ENCODE results near the gene POMT1. TPM values are rescaled to one million over a fixed set of nuclear protein-coding genes. Genes with fewer than 3 reads are reported as not detected.
A peak's percentile ranks its signal among the peaks of the same experiment; 100 is the strongest.
"Not testable (repeated sequence)": the region's sequence is repeated elsewhere in the genome, so short reads cannot be mapped to it uniquely, and the experiment has no call there.

Gene POMT1
- total RNA-seq, 2 experiments from 2014 or later, result 50.1 to 50.5 TPM

DNA sequence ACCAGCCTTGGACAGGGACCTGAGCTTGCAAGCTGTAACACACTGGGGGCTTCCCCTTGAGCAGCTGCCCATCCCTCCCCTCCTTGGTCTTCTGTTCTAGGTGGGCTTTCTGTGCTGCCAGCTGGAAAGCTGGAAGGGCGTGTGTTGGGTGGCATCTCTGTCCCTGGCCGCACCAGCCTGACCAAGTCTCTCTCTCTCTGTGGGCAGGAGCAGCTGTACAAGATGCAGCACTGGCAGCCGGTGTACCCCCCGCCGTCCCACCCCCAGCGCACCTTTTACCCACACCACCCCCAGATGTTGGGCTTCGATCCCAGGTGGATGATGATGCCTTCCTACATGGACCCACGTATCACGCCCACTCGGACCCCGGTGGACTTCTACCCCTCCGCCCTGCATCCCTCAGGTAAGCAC is 32.1 kb upstream of the POMT1 start:
- Histone ChIP-seq H3K4me1 (ENCODE audit: insufficient read depth, low read length) (no peaks in the 10 kb centered on the region), H3K9me3 (ENCODE audit: control insufficient read depth in 1 of 2, insufficient read depth in 1 of 2, low read length in 2 of 2) (no peaks in the 10 kb centered on the region), H3K36me3 (ENCODE audit: insufficient read depth, low read length) (peaks cover 95% of the 10 kb centered on the region), H3K27ac (ENCODE audit: low read depth in 1 of 2, low read length in 2 of 2) (no peak overlapping the region), H3K27me3 (ENCODE audit: control insufficient read depth in 1 of 2, insufficient read depth in 2 of 2, low read length in 2 of 2) (no peaks in the 10 kb centered on the region), H3K4me3 (ENCODE audit: low read length) (no peak overlapping the region)
- Mint-ChIP-seq H3K9me3 (no peaks in the 10 kb centered on the region), H3K4me3 (no peak overlapping the region), H3K27ac (peak overlapping the region; percentile 3), H3K36me3 (ENCODE audit: low read depth) (peaks cover 95% of the 10 kb centered on the region), H3K27me3 (no peaks in the 10 kb centered on the region), H3K4me1 (ENCODE audit: low read depth) (peaks cover 4% of the 10 kb centered on the region)
- intact Hi-C loops (cut with DNase I, micrococcal nuclease), result no loop called here
- peak in 1 of 14 experiments; percentile 29 for DNase-seq
- ChIA-PET CTCF (no interaction called here), POLR2A (no interaction called here)
- TF ChIP-seq, protein P1, sequence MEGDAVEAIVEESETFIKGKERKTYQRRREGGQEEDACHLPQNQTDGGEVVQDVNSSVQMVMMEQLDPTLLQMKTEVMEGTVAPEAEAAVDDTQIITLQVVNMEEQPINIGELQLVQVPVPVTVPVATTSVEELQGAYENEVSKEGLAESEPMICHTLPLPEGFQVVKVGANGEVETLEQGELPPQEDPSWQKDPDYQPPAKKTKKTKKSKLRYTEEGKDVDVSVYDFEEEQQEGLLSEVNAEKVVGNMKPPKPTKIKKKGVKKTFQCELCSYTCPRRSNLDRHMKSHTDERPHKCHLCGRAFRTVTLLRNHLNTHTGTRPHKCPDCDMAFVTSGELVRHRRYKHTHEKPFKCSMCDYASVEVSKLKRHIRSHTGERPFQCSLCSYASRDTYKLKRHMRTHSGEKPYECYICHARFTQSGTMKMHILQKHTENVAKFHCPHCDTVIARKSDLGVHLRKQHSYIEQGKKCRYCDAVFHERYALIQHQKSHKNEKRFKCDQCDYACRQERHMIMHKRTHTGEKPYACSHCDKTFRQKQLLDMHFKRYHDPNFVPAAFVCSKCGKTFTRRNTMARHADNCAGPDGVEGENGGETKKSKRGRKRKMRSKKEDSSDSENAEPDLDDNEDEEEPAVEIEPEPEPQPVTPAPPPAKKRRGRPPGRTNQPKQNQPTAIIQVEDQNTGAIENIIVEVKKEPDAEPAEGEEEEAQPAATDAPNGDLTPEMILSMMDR (IDR thresholded peaks at IDR 0.05), result no peak
- ATAC-seq (ENCODE audit: poor library complexity), result no peak

DNA sequence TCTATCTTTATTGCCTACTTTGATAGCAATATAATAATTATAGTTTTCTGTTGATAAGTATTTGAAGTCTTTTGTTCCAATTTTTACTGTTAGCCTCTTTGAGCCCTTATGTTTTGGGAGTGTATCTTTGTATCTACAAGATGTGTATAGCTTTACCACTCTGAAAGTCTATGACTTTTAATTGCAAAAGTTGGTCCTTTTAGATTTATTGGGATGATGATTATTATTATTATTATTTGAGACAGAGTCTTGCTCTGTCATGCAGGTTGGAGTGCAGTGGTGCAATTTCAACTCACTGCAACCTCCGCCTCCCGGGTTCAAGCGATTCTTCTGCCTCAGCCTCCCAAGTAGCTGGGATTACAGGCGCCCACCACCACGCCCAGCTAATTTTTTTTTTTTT is 30.6 kb upstream of the POMT1 start:
- H3K9me3 ChIP-seq (ENCODE audit: control insufficient read depth in 1 of 2, insufficient read depth in 1 of 2, low read length in 2 of 2); H3K27me3 ChIP-seq (ENCODE audit: control insufficient read depth in 1 of 2, insufficient read depth in 2 of 2, low read length in 2 of 2); H3K4me3 Mint-ChIP-seq; POLR2A ChIA-PET; H3K9me3 Mint-ChIP-seq; H3K4me3 ChIP-seq (ENCODE audit: low read length); H3K27me3 Mint-ChIP-seq; ATAC-seq (ENCODE audit: poor library complexity); H3K4me1 ChIP-seq (ENCODE audit: insufficient read depth, low read length); DNase-seq; H3K27ac ChIP-seq (ENCODE audit: low read depth in 1 of 2, low read length in 2 of 2); H3K27ac Mint-ChIP-seq; H3K4me1 Mint-ChIP-seq (ENCODE audit: low read depth); intact Hi-C loops (cut with DNase I, micrococcal nuclease): not testable (repeated sequence)
- peaks cover 98% of the 10 kb centered on the region for H3K36me3 ChIP-seq (ENCODE audit: insufficient read depth, low read length)
- H3K36me3 Mint-ChIP-seq (ENCODE audit: low read depth), result peaks cover 89% of the 10 kb centered on the region
- CTCF ChIA-PET, result interaction anchor here (1.0 kb wide), 1 partner anchor 88 kb away, joined by 4 read pairs; no protein-coding TSS in a partner anchor

DNA sequence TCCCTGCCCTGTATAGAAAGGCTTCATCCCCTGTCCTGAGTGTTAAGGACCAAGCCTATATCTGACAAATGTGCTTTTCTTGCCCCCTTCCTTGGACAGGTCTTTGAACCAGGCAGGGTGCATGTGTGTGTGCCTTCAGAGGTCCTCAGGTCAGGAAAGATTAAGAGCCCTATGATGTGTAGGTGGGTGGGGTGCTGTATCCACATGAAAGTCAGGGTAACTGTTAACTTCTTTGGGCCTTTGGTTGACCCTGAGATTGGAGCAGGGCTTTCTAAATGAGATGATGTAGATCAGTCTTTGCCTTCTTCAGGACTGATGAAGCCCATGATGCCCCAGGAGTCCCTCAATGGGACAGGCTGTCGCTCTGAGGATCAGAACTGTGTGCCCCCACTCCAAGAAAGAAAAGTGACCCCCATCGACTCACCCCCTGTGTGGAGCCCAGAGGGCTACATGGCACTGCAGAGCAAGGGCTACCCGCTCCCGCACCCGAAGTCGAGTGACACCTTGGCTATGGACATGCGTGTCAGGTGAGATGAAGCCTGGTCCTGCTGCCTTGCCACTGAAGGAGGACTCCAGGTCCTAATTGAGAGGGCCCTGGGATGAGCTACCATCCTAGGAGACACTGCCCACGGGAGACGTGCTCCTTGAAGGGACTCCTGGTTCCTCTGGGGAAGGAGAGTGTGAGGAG is 29.4 kb upstream of the POMT1 start:
- Histone ChIP-seq H3K4me1 (ENCODE audit: insufficient read depth, low read length) (no peaks in the 10 kb centered on the region), H3K36me3 (ENCODE audit: insufficient read depth, low read length) (peaks cover 98% of the 10 kb centered on the region), H3K27ac (ENCODE audit: low read depth in 1 of 2, low read length in 2 of 2) (no peak overlapping the region), H3K4me3 (ENCODE audit: low read length) (no peak overlapping the region), H3K27me3 (ENCODE audit: control insufficient read depth in 1 of 2, insufficient read depth in 2 of 2, low read length in 2 of 2) (no peaks in the 10 kb centered on the region), H3K9me3 (ENCODE audit: control insufficient read depth in 1 of 2, insufficient read depth in 1 of 2, low read length in 2 of 2) (no peaks in the 10 kb centered on the region)
- no peaks in the 10 kb centered on the region for H3K9me3 Mint-ChIP-seq
- intact Hi-C loops (cut with DNase I, micrococcal nuclease), result no loop called here
- H3K27ac Mint-ChIP-seq, result no peak overlapping the region
- DNase-seq (peak in 3 of 14 experiments; percentile 1 to 27 (median 6)), ATAC-seq (ENCODE audit: poor library complexity) (no peak)
- H3K4me1 Mint-ChIP-seq (ENCODE audit: low read depth), result peaks cover 8% of the 10 kb centered on the region
- TF ChIP-seq, protein P1 (IDR thresholded peaks at IDR 0.05), result no peak
- CTCF ChIA-PET, result interaction anchor here (1.2 kb wide), 1 partner anchor 123 kb away, joined by 5 read pairs; no protein-coding TSS in a partner anchor
- POLR2A ChIA-PET, result no interaction called here
- no peak overlapping the region for H3K4me3 Mint-ChIP-seq
- H3K27me3 Mint-ChIP-seq, result no peaks in the 10 kb centered on the region
- peaks cover 89% of the 10 kb centered on the region for H3K36me3 Mint-ChIP-seq (ENCODE audit: low read depth)

All from CD4-positive, alpha-beta T cell (primary cell).